ENCODE data around the gene CDC6. TPM values are rescaled to one million over a fixed set of nuclear protein-coding genes. Genes with fewer than 3 reads are reported as not detected.
A peak's percentile ranks its signal among the peaks of the same experiment; 100 is the strongest.

CDC6 gene
- total and polyA plus RNA-seq, 4 donors: 6.7 to 12.9 (median 11.0) TPM

- peak in 1 of 6 donors; percentile 16 for DNase-seq (ENCODE audit: low read depth in 4 of 6, low spot score in 6 of 6)
- peaks cover 25% of the 10 kb centered on the region for H3K4me1 ChIP-seq (ENCODE audit: control insufficient read depth, insufficient read depth, low read length)
- H3K27me3 ChIP-seq (ENCODE audit: control insufficient read depth, insufficient read depth, low read length): no peaks in the 10 kb centered on the region
- peaks cover 19% of the 10 kb centered on the region for H3K36me3 ChIP-seq (ENCODE audit: control insufficient read depth, insufficient read depth, low read length)
- WGBS (ENCODE audit: insufficient coverage): no CpG with 5 or more reads among the region's 3 CpGs
- H3K27ac ChIP-seq (ENCODE audit: low read depth, low read length): no peak overlapping the region
- H3K9me3 ChIP-seq (ENCODE audit: control insufficient read depth, insufficient read depth, low read length): no peaks in the 10 kb centered on the region
- H3K4me3 ChIP-seq (ENCODE audit: low read depth, low read length): no peak overlapping the region
Observed at GRCh38 chr17:40253565-40253964, 34.1 kb upstream of the CDC6 start.

- peaks cover 56% of the 10 kb centered on the region for H3K36me3 ChIP-seq (ENCODE audit: control insufficient read depth, insufficient read depth, low read length)
- no CpG with 5 or more reads among the region's 2 CpGs for WGBS (ENCODE audit: insufficient coverage)
- no peaks in the 10 kb centered on the region for H3K9me3 ChIP-seq (ENCODE audit: control insufficient read depth, insufficient read depth, low read length)
Observed at GRCh38 chr17:40259505-40259904, 28.2 kb upstream of the CDC6 start.

GRCh38 chr17:40260528-40260927 lies 27.2 kb upstream of the CDC6 start:
- H3K9me3 ChIP-seq (ENCODE audit: control insufficient read depth, insufficient read depth, low read length): no peaks in the 10 kb centered on the region
- H3K27me3 ChIP-seq (ENCODE audit: control insufficient read depth, insufficient read depth, low read length): no peaks in the 10 kb centered on the region
- peak in 1 of 6 donors; percentile 48 for DNase-seq (ENCODE audit: low read depth in 4 of 6, low spot score in 6 of 6)
- no peak overlapping the region for H3K27ac ChIP-seq (ENCODE audit: low read depth, low read length)
- H3K4me1 ChIP-seq (ENCODE audit: control insufficient read depth, insufficient read depth, low read length): peaks cover 4% of the 10 kb centered on the region
- WGBS (ENCODE audit: insufficient coverage): 85% methylated on average over 6 of the region's 7 CpGs
- H3K4me3 ChIP-seq (ENCODE audit: low read depth, low read length): no peak overlapping the region
- H3K36me3 ChIP-seq (ENCODE audit: control insufficient read depth, insufficient read depth, low read length): peaks cover 66% of the 10 kb centered on the region

More at GRCh38 chr17:40259505-40259904, 28.2 kb upstream of the CDC6 start:
- no peak for DNase-seq (ENCODE audit: low read depth in 4 of 6, low spot score in 6 of 6)
- Histone ChIP-seq H3K4me3 (ENCODE audit: low read depth, low read length) (no peak overlapping the region), H3K27me3 (ENCODE audit: control insufficient read depth, insufficient read depth, low read length) (no peaks in the 10 kb centered on the region), H3K27ac (ENCODE audit: low read depth, low read length) (no peak overlapping the region), H3K4me1 (ENCODE audit: control insufficient read depth, insufficient read depth, low read length) (peaks cover 4% of the 10 kb centered on the region)

- Histone ChIP-seq H3K4me1 (ENCODE audit: control insufficient read depth, insufficient read depth, low read length) (no peaks in the 10 kb centered on the region), H3K27ac (ENCODE audit: low read depth, low read length) (no peak overlapping the region), H3K4me3 (ENCODE audit: low read depth, low read length) (no peak overlapping the region), H3K27me3 (ENCODE audit: control insufficient read depth, insufficient read depth, low read length) (no peaks in the 10 kb centered on the region), H3K36me3 (ENCODE audit: control insufficient read depth, insufficient read depth, low read length) (peaks cover 75% of the 10 kb centered on the region), H3K9me3 (ENCODE audit: control insufficient read depth, insufficient read depth, low read length) (no peaks in the 10 kb centered on the region)
- 72% methylated on average over 16 of the region's 21 CpGs for WGBS (ENCODE audit: insufficient coverage)
- no peak for DNase-seq (ENCODE audit: low read depth in 4 of 6, low spot score in 6 of 6)
Observed at GRCh38 chr17:40264458-40265185, 23.1 kb upstream of the CDC6 start.

- no peak overlapping the region for H3K27ac ChIP-seq (ENCODE audit: low read depth, low read length)
- no peak for DNase-seq (ENCODE audit: low read depth in 4 of 6, low spot score in 6 of 6)
Observed at GRCh38 chr17:40265337-40265736, 22.3 kb upstream of the CDC6 start.

GRCh38 chr17:40266882-40267281 lies 20.8 kb upstream of the CDC6 start:
- Histone ChIP-seq H3K36me3 (ENCODE audit: control insufficient read depth, insufficient read depth, low read length) (peaks cover 67% of the 10 kb centered on the region), H3K9me3 (ENCODE audit: control insufficient read depth, insufficient read depth, low read length) (no peaks in the 10 kb centered on the region), H3K4me3 (ENCODE audit: low read depth, low read length) (no peak overlapping the region), H3K27ac (ENCODE audit: low read depth, low read length) (no peak overlapping the region), H3K4me1 (ENCODE audit: control insufficient read depth, insufficient read depth, low read length) (no peaks in the 10 kb centered on the region), H3K27me3 (ENCODE audit: control insufficient read depth, insufficient read depth, low read length) (no peaks in the 10 kb centered on the region)
- no peak for DNase-seq (ENCODE audit: low read depth in 4 of 6, low spot score in 6 of 6)
- 98% methylated on average over 6 of the region's 6 CpGs for WGBS (ENCODE audit: insufficient coverage)

More at GRCh38 chr17:40265337-40265736, 22.3 kb upstream of the CDC6 start:
- 90% methylated on average over 4 of the region's 5 CpGs for WGBS (ENCODE audit: insufficient coverage)
- Histone ChIP-seq H3K4me3 (ENCODE audit: low read depth, low read length) (no peak overlapping the region), H3K36me3 (ENCODE audit: control insufficient read depth, insufficient read depth, low read length) (peaks cover 75% of the 10 kb centered on the region), H3K4me1 (ENCODE audit: control insufficient read depth, insufficient read depth, low read length) (no peaks in the 10 kb centered on the region), H3K27me3 (ENCODE audit: control insufficient read depth, insufficient read depth, low read length) (no peaks in the 10 kb centered on the region), H3K9me3 (ENCODE audit: control insufficient read depth, insufficient read depth, low read length) (no peaks in the 10 kb centered on the region)

- Histone ChIP-seq H3K4me3 (ENCODE audit: low read depth, low read length) (no peak overlapping the region), H3K4me1 (ENCODE audit: control insufficient read depth, insufficient read depth, low read length) (no peaks in the 10 kb centered on the region), H3K27me3 (ENCODE audit: control insufficient read depth, insufficient read depth, low read length) (no peaks in the 10 kb centered on the region), H3K9me3 (ENCODE audit: control insufficient read depth, insufficient read depth, low read length) (no peaks in the 10 kb centered on the region), H3K27ac (ENCODE audit: low read depth, low read length) (no peak overlapping the region), H3K36me3 (ENCODE audit: control insufficient read depth, insufficient read depth, low read length) (peaks cover 71% of the 10 kb centered on the region)
- WGBS (ENCODE audit: insufficient coverage): 50% methylated on average over 1 of the region's 2 CpGs
- no peak for DNase-seq (ENCODE audit: low read depth in 4 of 6, low spot score in 6 of 6)
Observed at GRCh38 chr17:40268141-40268712, 19.5 kb upstream of the CDC6 start.

- DNase-seq (ENCODE audit: low read depth in 4 of 6, low spot score in 6 of 6): no peak
- no peaks in the 10 kb centered on the region for H3K27me3 ChIP-seq (ENCODE audit: control insufficient read depth, insufficient read depth, low read length)
- H3K27ac ChIP-seq (ENCODE audit: low read depth, low read length): no peak overlapping the region
- WGBS (ENCODE audit: insufficient coverage): no CpG with 5 or more reads among the region's 1 CpG
- no peak overlapping the region for H3K4me3 ChIP-seq (ENCODE audit: low read depth, low read length)
- peaks cover 4% of the 10 kb centered on the region for H3K4me1 ChIP-seq (ENCODE audit: control insufficient read depth, insufficient read depth, low read length)
- H3K36me3 ChIP-seq (ENCODE audit: control insufficient read depth, insufficient read depth, low read length): peaks cover 73% of the 10 kb centered on the region
- no peaks in the 10 kb centered on the region for H3K9me3 ChIP-seq (ENCODE audit: control insufficient read depth, insufficient read depth, low read length)
Observed at GRCh38 chr17:40278414-40278813, 9.3 kb upstream of the CDC6 start.

- DNase-seq (ENCODE audit: low read depth in 4 of 6, low spot score in 6 of 6): peak in 2 of 6 donors; percentile 24 to 58
- peaks cover 4% of the 10 kb centered on the region for H3K4me1 ChIP-seq (ENCODE audit: control insufficient read depth, insufficient read depth, low read length)
- 31% methylated on average over 2 of the region's 4 CpGs for WGBS (ENCODE audit: insufficient coverage)
- no peaks in the 10 kb centered on the region for H3K27me3 ChIP-seq (ENCODE audit: control insufficient read depth, insufficient read depth, low read length)
- no peak overlapping the region for H3K27ac ChIP-seq (ENCODE audit: low read depth, low read length)
- no peaks in the 10 kb centered on the region for H3K9me3 ChIP-seq (ENCODE audit: control insufficient read depth, insufficient read depth, low read length)
- H3K4me3 ChIP-seq (ENCODE audit: low read depth, low read length): no peak overlapping the region
- H3K36me3 ChIP-seq (ENCODE audit: control insufficient read depth, insufficient read depth, low read length): peaks cover 67% of the 10 kb centered on the region
Observed at GRCh38 chr17:40279402-40279801, 8.3 kb upstream of the CDC6 start.

GRCh38 chr17:40281663-40282062 lies 6.0 kb upstream of the CDC6 start:
- 20% methylated on average over 1 of the region's 2 CpGs for WGBS (ENCODE audit: insufficient coverage)
- no peaks in the 10 kb centered on the region for H3K27me3 ChIP-seq (ENCODE audit: control insufficient read depth, insufficient read depth, low read length)
- no peak for DNase-seq (ENCODE audit: low read depth in 4 of 6, low spot score in 6 of 6)
- H3K27ac ChIP-seq (ENCODE audit: low read depth, low read length): no peak overlapping the region
- no peaks in the 10 kb centered on the region for H3K9me3 ChIP-seq (ENCODE audit: control insufficient read depth, insufficient read depth, low read length)
- H3K4me3 ChIP-seq (ENCODE audit: low read depth, low read length): no peak overlapping the region
- H3K36me3 ChIP-seq (ENCODE audit: control insufficient read depth, insufficient read depth, low read length): peaks cover 52% of the 10 kb centered on the region
- H3K4me1 ChIP-seq (ENCODE audit: control insufficient read depth, insufficient read depth, low read length): peaks cover 4% of the 10 kb centered on the region

Measured in spinal cord (tissue), 10 donors.